ENCODE results near the gene RPS19BP1. TPM values are rescaled to one million over a fixed set of nuclear protein-coding genes. Genes with fewer than 3 reads are reported as not detected.

RPS19BP1 gene
- 286 and 318 TPM in 2 replicates for total RNA-seq (2014; rRNA removed; shearing (Covaris generic))
- polyA plus RNA-seq (2015; cell fraction: cytosol; rRNA removed): 121 and 165 TPM in 2 replicates
- 63.1 and 64.8 TPM in 2 replicates for polyA plus RNA-seq (2015; cell fraction: nucleus; rRNA removed)

DNA sequence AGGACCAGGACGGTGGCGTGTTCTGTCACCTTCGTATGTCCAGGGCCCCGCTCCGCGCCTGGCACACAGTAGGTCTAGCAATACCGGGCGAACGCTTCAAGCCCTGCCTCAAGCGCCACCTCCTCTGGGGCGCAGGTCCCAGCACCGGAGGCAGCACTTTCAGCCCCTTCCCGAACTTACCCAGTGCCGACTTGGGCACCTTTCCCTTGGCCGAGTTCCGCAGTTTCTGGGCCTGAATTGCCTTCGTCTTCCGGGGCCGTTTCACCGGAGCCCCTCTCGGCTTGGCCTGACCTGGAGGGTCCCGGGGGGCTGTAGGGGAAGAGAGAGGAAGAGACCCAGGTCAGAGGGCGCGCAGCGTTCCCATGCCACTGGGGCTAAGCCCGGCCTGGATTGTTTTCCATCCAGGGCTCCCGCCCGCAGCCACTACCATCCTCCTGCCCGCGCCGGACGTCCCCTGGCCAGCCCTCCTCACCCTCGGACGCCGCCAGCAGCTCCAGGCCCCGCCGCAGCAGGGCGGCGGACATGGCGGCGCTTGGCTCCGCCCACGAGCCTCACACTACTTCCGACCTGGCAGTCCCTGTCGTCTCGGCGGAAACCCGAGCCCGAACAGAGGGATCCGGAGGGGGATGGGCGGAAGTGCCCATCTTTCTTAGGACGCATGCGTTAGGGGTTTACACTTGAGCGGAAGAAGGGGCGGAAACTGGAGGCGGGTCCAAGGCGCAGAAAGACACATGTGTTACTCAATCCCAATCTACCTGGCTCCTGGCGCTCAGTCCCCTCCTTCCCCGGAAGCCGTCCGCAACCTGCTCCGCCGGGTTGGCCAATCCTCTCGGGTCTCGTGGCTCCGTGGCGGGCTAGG lies at the start of gene RPS19BP1:
Gene RPS19BP1 (minus strand): TSS at position 534 of the 859 bp plus-strand sequence. CDS start 10 bp downstream, at position 524.
- peak; percentile 100 for DNase-seq (ENCODE audit: low read depth)

DNA sequence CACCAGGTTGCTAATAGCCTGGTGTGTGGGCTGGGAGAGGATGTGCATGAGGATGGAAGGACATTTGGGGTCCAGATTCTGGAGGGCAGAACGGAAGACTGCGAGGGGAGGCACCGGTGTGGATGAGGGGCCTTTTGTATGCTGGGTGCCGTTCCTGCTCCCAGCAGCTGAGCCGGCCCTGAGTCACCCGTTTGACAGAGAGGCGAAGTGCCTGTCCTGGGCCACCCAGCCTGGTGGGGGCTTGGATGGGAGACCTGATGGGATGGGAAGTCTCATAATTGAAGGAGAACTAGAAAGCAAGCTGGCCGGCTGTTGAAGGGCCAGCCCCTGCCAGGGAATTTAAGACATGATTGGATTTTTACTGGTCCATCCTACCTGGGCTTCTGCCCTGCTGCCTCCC lies 48.8 kb upstream of the RPS19BP1 start:
- DNase-seq (ENCODE audit: low read depth): no peak

DNA sequence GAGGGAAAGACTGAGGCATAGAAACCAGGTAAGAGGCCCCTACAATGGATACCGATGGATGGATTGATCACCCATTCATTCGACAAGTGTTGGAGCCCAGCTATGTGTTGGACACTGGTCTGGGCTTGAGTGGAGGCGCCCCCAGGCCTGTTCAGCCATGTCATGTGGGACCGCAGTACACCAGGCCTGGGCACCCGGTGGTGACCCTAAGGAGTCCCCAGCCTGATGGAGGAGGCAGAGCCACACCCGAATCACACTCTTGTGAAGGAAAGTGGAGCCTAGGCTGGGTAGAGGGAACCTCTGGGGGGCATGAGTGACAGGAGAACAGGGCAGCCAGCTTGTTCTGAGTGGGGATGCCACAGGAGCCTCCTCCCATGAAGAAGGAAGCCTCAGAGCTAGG lies 48.2 kb upstream of the RPS19BP1 start:
- DNase-seq (ENCODE audit: low read depth): no peak

DNA sequence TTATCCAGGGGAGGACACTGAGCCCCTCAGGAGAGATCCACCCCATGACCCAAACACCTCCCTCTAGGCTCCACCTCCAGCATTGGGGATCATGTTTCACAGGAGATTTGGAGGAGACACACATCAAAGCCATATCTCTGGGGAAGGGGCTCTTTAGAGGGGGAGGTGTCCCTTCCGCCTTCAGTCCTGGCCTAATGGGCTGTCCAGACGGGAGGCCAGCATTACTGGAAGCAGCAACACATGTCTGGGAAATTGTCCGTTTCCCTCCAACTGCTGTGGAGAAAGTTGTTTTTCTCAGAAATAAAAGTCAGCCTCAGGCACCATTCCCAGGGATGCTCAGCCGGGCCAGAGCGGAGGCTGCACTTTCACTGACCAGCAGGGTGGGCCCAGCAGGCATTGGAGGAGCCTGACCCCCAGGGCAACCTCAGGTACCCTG lies 47.5 kb upstream of the RPS19BP1 start:
- DNase-seq (ENCODE audit: low read depth): no peak

DNA sequence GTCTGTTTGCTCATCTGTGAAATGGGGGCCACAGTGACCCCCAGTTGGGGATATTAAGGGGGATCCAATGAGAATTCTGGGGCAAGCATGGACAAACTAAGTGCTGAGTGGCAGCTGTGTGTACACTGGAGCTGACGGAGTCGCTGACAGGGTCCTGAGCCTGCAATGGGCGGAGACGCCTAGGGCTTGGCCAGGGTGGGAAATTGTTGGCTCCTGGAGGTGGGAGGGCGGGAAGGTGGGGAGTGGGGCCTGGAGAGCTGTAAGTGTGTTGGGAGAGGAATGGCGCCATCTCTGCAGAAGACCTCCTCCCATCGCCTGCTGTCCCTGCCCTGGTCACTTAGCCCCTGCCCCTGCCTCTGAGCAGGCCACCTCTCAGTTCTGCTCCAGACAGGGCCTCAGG lies 45.4 kb upstream of the RPS19BP1 start:
- DNase-seq (ENCODE audit: low read depth): no peak

DNA sequence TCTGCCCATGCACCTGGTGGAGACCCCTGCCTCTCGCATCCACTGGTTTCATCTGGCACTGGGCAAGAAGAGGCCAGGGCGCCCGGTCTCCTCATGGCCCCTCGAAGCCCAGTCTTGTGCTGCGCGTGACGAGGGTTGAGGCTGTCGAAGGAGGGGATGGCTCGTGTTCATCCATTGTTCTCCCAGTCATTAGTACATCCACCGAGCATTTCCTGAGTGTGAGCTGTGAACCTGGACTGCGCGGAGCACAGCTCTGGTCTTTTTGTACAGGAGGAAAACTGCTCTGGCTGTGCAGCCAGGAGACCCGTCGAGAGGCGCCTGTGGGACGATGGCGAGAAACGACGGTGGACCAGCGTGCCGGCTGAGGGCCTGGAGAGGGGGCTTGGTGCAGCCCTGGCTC lies 44.8 kb upstream of the RPS19BP1 start:
- DNase-seq (ENCODE audit: low read depth): no peak

DNA sequence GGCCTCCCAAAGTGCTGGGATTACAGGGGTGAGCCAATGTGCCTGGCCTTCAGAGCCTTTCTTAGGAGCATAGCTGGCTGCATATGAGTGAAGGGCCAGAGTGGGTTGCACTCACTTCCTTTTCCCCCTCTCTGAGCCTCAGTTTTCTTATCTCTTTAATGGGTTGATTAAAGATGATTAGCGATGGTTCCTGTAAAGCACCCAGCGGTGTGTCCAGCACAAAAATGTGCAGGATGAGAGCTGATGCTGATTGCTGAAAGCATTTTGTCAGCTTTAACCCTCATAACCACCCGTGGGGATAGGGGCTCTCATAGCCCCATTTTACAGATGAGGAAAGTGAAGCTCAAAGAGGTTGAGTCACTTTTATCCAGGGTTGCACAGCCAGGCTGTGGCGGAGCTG lies 43.5 kb upstream of the RPS19BP1 start:
- no peak for DNase-seq (ENCODE audit: low read depth)

DNA sequence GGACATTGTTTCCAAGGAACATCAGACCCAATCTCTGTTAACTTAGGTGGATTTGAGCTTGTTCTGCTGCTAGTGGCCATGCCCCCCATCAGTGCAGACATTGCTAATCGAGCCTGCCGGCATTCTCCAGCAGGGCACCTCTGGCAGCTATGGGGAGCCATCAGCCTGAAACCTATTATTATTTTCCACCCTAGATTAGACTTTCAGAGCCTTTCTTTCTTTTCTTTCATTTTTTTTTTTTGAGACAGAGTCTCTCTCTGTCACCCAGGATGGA lies 42.9 kb upstream of the RPS19BP1 start:
- DNase-seq (ENCODE audit: low read depth): no peak

- peak; percentile 95 for DNase-seq (ENCODE audit: low read depth)
Observed at GRCh38 chr22:39574779-39575551, 42.4 kb upstream of the RPS19BP1 start.

- DNase-seq (ENCODE audit: low read depth): no peak
Observed at GRCh38 chr22:39571538-39571937, 39.0 kb upstream of the RPS19BP1 start.

- DNase-seq (ENCODE audit: low read depth): no peak
Observed at GRCh38 chr22:39570665-39571064, 38.1 kb upstream of the RPS19BP1 start, which contains the start of gene CACNA1I. CACNA1I (plus strand) TSS chr22:39570753; CDS start chr22:39570753, 0 bp downstream.

- no peak for DNase-seq (ENCODE audit: low read depth)
Observed at GRCh38 chr22:39570226-39570625, 37.7 kb upstream of the RPS19BP1 start.

DNA sequence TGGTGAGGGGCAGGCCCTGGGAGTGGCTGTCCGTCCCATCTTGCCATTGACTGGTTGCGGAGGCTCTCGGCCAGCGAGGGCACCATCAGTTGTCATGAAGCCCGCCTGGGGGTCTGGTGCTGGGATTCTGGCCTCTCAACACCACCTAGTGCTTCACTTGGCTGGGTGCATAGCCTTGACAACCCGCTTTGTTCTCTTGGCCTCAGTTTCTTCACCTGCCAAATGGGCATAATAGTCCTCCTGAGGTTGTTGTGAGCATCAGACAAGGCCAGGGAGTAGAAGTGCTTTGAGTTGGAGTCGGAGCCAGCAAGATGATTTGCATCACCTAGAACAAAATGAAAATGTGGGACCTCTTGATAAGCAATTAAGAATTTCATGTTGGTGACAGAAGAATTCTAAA lies 36.5 kb upstream of the RPS19BP1 start:
- DNase-seq (ENCODE audit: low read depth): no peak

DNA sequence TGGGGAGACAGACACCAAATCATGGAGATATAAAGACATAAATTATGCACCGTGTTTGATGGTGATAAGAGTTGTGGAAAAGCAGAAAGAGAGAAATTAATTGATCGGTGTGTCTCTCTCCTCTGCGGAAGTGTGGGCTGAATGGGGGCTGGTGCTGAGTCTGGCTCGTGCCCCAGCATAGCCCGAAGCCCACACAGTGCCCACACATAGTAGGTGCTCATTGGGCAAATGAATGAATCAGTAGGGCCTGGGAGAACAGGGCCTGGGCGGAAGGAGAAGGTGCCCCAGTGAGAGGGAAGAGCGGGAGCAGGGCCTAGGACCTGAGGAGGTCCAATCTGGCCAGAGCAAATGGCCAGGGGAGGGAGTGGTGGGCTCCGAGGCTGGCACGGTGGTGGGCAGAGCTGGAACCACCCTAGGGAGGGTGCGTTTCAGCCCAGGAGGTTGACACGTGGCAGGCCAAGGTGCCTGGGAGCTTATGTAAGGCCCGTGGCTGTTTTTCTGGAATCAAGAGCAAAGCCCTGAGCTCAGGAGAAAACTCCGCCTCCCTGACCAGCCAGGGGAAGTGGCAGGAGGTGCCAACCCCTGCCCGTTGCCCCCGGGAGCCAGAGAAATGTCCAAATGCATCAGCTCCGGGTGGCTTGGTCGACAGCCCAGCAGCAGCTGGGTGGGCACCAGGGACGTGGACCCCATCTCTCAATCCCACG lies 35.9 kb upstream of the RPS19BP1 start:
- no peak for DNase-seq (ENCODE audit: low read depth)

DNA sequence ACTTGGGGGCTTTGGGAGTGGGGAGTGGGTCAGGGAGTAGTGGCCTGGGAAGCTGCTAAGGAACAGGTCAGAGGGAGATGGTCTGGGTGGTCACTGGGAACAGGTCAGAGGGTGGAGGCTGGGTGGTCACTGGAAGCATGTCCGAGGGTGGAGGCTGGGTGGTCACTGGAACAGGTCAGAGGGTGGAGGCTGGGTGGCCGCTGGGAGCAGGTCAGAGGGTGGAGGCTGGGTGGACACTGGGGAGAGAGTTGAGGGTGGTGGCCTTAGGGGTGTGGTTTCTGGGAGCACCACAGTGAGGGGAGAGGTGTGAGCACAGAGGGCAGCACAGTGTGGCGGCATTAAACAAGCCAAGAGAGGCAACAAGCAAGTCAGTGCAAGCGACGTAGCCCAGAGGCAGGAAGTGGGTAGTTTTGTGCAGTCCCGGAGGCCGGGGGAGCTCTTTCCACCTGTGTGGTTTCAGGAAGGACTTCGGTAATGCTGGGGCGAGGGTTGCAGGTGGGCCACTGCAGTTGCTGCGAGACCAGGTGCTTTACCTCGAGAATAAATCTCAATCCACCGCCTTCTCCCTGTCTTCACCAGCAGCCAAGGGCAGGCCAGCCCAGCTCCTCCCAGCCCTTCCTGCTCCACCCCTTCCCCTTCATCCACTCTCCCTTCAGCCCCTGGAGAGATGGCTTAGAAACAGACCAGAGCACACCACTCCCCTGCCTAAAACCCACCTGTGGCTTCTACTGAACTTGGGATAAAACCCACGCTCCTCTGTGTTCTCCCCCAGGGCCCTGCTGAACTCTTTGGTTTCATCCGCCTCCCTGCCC lies 34.8 kb upstream of the RPS19BP1 start:
- no peak for DNase-seq (ENCODE audit: low read depth)

GRCh38 chr22:39565414-39565944 lies 32.9 kb upstream of the RPS19BP1 start:
- DNase-seq (ENCODE audit: low read depth): no peak

DNA sequence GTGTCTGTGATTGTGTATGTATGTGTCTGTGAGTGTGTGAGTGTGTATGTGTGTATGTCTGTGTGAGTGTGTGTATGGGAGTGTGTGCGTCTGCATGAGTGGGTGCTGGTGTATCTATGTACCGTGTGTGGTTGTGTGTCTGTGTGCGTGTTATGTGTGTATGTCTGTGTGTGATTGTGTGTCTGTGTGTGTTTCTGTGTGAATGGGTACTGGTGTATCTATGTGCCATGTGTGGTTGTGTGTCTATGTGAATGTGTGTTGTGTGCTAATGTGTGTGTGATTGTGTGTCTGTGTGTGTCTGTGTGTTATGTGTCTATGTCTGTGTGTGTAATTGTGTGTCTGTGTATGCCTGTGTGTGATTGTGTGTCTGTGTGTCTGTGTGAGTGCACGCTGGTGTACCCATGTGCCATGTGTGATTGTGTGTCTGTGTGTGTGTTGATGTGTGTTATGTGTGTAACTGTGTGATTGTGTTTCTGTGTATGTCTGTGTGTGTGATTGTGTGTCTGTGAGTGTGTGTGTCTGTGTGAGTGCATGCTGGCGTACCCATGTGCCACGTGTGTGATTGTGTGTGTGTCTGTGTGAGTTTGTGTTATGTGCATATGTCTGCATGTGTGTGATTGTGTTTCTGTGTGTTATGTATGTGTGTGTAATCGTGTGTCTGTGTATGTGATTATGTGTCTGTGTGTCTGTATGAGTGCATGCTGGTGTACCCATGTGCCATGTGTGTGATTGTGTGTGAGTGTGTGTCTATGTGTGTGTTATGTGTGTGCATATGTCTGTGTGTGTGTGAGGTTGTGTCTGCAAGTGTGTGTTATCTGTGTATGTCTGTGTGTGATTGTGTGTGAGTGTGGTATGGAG lies 31.3 kb upstream of the RPS19BP1 start:
- DNase-seq (ENCODE audit: low read depth): no peak

- no peak for DNase-seq (ENCODE audit: low read depth)
Observed at GRCh38 chr22:39562839-39563489, 30.4 kb upstream of the RPS19BP1 start.

GRCh38 chr22:39560127-39560526 lies 27.6 kb upstream of the RPS19BP1 start:
- DNase-seq (ENCODE audit: low read depth): no peak
